ENCODE data around the gene CRTC1.

DNA sequence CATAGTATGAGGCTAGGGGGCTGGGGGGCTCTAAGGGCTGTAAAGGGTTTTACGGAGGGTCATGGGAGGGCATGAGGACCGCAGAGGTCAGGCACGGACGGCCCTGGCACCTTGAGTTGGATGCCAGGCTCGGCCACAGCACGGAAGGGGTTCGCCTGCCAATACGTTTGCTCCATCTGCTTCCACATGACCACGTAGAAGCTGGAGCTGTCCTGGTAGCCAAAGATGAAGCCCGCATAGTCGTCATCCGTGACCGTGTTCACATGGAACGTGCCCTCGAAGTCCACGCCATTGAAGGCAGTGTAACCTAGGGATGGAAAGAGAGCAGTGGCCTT, 101.3 kb downstream of the CRTC1 start:
- TF ChIP-seq POLR2A (IDR thresholded peaks at IDR 0.05): no peak
- TF ChIP-seq, protein P1, sequence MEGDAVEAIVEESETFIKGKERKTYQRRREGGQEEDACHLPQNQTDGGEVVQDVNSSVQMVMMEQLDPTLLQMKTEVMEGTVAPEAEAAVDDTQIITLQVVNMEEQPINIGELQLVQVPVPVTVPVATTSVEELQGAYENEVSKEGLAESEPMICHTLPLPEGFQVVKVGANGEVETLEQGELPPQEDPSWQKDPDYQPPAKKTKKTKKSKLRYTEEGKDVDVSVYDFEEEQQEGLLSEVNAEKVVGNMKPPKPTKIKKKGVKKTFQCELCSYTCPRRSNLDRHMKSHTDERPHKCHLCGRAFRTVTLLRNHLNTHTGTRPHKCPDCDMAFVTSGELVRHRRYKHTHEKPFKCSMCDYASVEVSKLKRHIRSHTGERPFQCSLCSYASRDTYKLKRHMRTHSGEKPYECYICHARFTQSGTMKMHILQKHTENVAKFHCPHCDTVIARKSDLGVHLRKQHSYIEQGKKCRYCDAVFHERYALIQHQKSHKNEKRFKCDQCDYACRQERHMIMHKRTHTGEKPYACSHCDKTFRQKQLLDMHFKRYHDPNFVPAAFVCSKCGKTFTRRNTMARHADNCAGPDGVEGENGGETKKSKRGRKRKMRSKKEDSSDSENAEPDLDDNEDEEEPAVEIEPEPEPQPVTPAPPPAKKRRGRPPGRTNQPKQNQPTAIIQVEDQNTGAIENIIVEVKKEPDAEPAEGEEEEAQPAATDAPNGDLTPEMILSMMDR (IDR thresholded peaks at IDR 0.05 in 4 of 5, conservative IDR thresholded peaks at IDR 0.05 in 1 of 5): no peak
